ENCODE results near the gene PRAMEF10.
"Not testable (repeated sequence)": the region's sequence is repeated elsewhere in the genome, so short reads cannot be mapped to it uniquely, and the experiment has no call there.

DNA sequence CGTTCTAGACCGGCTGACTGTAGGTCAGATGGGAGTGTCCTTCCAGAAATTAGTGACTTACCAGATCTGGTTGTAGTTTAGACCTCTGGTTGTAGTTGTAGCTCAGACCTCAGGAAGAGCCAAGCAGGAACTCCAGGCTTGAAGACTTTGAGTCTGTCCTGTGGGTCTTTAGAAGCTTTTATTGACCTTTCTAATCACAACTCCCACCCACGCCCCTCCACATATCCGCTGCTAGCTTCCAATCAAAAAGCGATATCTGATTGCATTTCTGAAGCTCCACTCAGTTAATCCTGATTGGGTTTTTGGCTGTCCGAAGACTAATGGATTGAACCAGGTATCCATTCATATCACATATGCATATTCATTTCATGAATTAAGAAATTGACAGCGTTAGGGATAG lies 49.5 kb downstream of the PRAMEF10 start, which contains the start of gene HNRNPCL1:
- TF ChIP-seq, protein P1, sequence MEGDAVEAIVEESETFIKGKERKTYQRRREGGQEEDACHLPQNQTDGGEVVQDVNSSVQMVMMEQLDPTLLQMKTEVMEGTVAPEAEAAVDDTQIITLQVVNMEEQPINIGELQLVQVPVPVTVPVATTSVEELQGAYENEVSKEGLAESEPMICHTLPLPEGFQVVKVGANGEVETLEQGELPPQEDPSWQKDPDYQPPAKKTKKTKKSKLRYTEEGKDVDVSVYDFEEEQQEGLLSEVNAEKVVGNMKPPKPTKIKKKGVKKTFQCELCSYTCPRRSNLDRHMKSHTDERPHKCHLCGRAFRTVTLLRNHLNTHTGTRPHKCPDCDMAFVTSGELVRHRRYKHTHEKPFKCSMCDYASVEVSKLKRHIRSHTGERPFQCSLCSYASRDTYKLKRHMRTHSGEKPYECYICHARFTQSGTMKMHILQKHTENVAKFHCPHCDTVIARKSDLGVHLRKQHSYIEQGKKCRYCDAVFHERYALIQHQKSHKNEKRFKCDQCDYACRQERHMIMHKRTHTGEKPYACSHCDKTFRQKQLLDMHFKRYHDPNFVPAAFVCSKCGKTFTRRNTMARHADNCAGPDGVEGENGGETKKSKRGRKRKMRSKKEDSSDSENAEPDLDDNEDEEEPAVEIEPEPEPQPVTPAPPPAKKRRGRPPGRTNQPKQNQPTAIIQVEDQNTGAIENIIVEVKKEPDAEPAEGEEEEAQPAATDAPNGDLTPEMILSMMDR (IDR thresholded peaks at IDR 0.05; ENCODE audit: insufficient read depth, low read depth, low read length): not testable (repeated sequence)
- not testable (repeated sequence) for TF ChIP-seq EZH2 (IDR thresholded peaks at IDR 0.05; ENCODE audit: insufficient read depth, low read length)
